ENCODE measurements around the gene COL13A1. TPM values are rescaled to one million over a fixed set of nuclear protein-coding genes. Genes with fewer than 3 reads are reported as not detected.

The COL13A1 gene
- total RNA-seq, 2 experiments from 2014 or later = not detected

DNA sequence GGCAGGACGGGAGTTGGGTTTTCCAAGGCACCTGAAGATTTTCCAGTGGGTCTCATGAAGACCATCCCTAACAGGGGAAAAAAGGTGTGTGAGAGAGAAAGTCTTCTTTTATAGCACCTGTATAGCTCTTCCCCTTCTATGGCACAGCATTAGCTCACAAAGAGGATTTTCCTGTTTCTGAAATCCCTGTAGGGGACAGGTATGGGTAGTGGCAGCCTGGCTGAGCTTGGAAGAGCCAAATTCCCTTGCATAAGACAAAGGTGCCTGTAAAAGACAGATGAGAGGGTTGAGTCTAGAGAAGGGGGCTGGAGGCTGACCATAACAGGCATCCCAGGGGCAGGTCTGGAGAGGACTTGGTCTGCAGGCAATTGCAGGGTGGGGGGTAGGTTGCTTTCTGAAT lies 63.7 kb downstream of the COL13A1 start:
- ChIA-PET POLR2A (no interaction called here), CTCF (no interaction called here)
- H3K9me3 Mint-ChIP-seq (ENCODE audit: insufficient read depth) = no peaks in the 10 kb centered on the region
- peaks cover 8% of the 10 kb centered on the region for H3K4me1 Mint-ChIP-seq (ENCODE audit: low read depth)
- H3K27ac Mint-ChIP-seq = no peak overlapping the region
- H3K36me3 Mint-ChIP-seq (ENCODE audit: low read depth) = no peaks in the 10 kb centered on the region
- DNase-seq (no peak), ATAC-seq (no peak)
- H3K4me3 Mint-ChIP-seq = no peak overlapping the region
- H3K27me3 Mint-ChIP-seq (ENCODE audit: low read depth) = peaks cover 8% of the 10 kb centered on the region

DNA sequence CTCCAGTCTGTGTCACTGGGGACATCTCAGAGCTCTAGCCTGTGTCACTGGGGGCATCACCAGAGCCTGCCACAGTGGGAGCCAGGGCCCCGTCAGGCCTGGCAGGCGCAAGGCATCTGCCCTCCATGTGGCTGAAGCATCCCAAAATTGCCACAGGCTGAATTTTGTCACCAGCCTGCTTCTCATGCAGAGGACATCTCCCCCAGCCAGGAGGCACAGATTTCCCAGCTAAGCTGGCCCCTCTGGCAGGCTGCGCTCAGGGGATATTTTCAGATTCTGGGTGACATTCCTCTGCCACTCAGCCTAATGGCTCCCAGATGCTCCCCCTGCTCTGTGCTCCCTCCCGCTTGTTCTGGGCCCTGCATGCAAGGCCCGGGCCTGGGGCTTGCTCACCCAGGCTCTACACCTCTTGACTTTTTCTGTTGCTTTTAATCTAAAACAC lies 64.6 kb downstream of the COL13A1 start:
- Mint-ChIP-seq H3K4me1 (ENCODE audit: low read depth) (peaks cover 4% of the 10 kb centered on the region), H3K36me3 (ENCODE audit: low read depth) (no peaks in the 10 kb centered on the region), H3K4me3 (no peak overlapping the region), H3K27me3 (ENCODE audit: low read depth) (peaks cover 11% of the 10 kb centered on the region), H3K27ac (no peak overlapping the region), H3K9me3 (ENCODE audit: insufficient read depth) (no peaks in the 10 kb centered on the region)
- ChIA-PET CTCF (no interaction called here), POLR2A (no interaction called here)
- DNase-seq (no peak), ATAC-seq (no peak)

DNA sequence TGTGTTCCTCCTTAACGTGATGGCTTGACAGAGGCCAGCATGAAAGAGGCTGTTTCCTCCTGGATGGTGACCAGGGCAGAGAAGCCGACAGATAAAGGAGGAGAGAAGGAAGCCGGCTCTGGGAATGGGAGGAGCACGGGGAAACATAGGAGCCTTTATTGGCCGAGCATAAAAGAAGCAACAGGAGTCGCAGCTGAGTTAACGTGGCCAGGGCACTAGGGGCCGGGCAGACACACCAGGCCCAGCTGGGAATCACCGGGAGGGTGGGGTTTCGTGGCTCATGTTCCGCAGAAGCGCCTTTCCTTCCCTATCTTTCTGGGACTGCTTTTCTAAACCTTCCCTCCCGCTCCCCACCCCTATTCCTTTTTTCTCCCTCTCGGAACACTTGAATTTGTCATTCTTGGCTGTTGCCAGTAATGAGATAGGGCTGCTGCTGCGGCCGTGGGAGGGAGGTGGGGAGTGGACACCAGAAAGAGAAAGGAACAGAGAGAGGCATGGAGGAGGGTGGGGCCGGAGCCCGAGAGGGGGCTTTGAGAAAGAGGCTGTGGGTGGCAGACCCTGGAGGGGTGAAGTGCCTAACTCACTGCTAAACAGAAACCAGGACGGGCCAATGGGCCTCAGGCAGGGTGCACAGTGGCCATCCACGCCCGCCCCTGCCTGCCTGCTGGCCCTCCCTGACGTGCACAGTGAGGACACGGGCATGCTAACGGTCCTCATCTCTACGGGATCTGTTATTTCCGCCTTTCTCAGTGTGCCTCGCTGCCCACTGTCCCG lies 65.2 kb downstream of the COL13A1 start:
- H3K4me1 Mint-ChIP-seq (ENCODE audit: low read depth) = no peaks in the 10 kb centered on the region
- H3K27me3 Mint-ChIP-seq (ENCODE audit: low read depth) = peaks cover 6% of the 10 kb centered on the region
- no peak overlapping the region for H3K4me3 Mint-ChIP-seq
- no peak overlapping the region for H3K27ac Mint-ChIP-seq
- no peak for ATAC-seq
- ChIA-PET CTCF (no interaction called here), POLR2A (no interaction called here)
- DNase-seq = no peak
- H3K36me3 Mint-ChIP-seq (ENCODE audit: low read depth) = no peaks in the 10 kb centered on the region
- H3K9me3 Mint-ChIP-seq (ENCODE audit: insufficient read depth) = no peaks in the 10 kb centered on the region

DNA sequence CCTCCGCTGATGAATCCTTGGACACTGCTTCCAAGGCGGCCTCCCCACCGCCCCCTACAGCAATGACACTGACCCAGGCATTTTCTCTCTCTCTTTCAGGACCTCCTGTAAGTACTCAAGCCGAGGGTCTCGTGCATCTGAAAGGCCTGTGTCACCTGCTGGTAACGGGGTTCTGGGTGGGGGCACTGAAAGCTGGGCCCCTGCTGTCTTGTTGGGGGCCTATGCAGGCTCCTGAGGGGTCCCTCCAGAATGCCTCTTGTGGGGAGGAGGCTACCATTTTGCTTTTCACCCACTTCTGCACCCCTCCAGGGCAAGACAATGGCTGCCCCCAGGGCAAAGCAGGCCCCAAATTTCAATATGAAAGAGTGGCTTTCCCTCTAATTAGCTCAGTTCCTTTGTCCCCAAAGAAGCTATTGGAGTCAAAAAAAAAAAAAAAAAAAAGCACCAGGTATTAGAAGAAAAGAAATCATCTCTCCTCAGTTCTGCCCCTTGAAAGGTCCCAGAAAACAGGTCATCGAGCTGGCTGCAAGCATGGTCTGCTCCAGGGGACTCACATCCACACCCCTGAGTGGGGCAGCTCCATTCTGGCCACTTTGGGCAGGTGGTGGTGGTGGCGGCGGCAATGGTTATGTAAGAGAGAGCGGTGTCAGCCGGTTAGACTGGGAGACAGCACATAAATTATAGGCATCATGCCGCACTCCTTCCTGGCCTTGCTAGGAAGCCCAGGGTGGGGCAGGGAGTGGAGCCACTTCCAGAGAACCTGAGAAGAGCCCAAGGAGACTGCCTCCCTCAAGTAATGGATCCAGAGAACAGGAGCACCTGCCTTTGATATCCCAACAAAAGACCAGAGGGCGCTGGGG lies 66.2 kb downstream of the COL13A1 start:
- Mint-ChIP-seq H3K27me3 (ENCODE audit: low read depth) (peaks cover 10% of the 10 kb centered on the region), H3K9me3 (ENCODE audit: insufficient read depth) (no peaks in the 10 kb centered on the region), H3K27ac (no peak overlapping the region), H3K36me3 (ENCODE audit: low read depth) (no peaks in the 10 kb centered on the region), H3K4me1 (ENCODE audit: low read depth) (no peaks in the 10 kb centered on the region), H3K4me3 (no peak overlapping the region)
- ChIA-PET CTCF (no interaction called here), POLR2A (no interaction called here)
- ATAC-seq (no peak), DNase-seq (no peak)

DNA sequence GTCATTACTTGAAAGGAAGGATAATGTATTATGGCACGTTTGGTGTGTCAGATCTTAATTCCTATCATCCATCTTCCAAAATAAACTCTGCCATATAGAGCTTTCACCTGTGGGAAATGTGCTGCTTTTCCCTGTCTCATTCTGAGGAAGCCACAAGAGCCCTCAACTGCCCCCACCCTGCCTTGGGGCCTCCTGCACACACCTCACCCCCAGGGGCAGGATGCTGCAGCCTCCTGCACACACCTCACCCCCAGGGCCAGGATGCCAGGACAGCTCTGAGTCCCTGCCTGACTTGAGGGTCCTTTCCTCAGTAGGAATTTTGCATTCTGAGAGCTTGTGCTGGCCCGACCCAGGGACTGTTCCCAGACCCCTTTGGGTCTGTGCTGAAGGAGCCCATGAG lies 67.1 kb downstream of the COL13A1 start:
- Mint-ChIP-seq H3K4me1 (ENCODE audit: low read depth) (no peaks in the 10 kb centered on the region), H3K27ac (no peak overlapping the region), H3K27me3 (ENCODE audit: low read depth) (peaks cover 10% of the 10 kb centered on the region), H3K4me3 (no peak overlapping the region), H3K36me3 (ENCODE audit: low read depth) (no peaks in the 10 kb centered on the region), H3K9me3 (ENCODE audit: insufficient read depth) (no peaks in the 10 kb centered on the region)
- no peak for DNase-seq
- no peak for ATAC-seq
- POLR2A ChIA-PET = no interaction called here
- CTCF ChIA-PET = interaction anchor here (1.3 kb wide), 1 partner anchor 89 kb away, joined by 5 read pairs; no protein-coding TSS in a partner anchor

DNA sequence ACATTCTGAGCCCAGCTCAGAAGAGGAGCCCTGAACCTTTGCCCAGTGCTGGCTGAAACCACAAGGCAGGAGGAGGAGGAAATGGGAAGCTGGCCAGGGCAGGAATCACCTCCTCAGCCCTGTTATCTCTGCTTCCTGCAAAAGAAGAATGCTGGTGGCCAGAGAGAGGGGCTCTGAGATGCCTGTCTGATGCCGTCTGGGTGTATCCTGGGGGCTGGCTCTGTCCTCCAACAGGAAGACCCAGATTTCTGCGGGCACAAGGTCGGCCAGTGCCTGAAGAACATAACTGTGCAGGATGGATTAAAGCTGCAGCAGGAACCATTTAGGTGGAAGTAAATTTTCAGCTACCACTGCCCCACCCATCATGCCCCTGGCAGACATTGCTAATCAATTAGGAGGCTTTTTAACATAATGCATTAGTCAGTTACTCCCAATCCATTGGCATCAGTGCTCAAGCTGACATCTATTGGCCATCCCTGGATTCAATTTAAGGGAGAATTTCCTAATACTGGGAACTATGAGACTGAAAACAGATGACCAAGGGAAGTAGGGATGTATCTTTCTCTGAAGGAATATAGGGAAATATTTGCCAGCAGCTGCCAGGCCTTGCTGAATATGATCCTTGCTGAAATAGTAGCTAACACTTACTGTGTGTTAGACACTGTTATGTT lies 67.7 kb downstream of the COL13A1 start:
- H3K36me3 Mint-ChIP-seq (ENCODE audit: low read depth) = no peaks in the 10 kb centered on the region
- ATAC-seq = no peak
- POLR2A ChIA-PET = no interaction called here

DNA sequence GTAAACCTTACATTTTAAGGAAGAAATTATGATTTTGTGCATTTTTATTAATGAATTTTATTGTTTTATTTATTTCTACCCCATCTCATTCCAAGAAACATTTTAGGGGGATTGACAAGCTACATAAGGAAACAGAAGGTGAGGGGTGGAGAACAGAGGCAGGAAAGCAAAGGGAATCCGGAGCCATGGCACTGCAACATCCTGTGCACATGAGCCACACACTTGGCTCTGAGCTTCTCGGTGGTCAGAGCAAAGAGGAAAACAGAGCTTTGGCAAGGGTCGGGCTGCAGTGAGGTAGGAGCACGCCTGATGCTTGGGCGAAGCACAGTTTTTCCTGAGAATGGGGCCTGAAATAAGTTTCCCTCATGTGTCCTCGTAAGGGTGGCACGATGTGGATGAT lies 68.9 kb downstream of the COL13A1 start:
- ChIA-PET CTCF (no interaction called here), POLR2A (no interaction called here)
- H3K27me3 Mint-ChIP-seq (ENCODE audit: low read depth) = peaks cover 6% of the 10 kb centered on the region
- H3K27ac Mint-ChIP-seq = no peak overlapping the region
- no peak for DNase-seq
- no peaks in the 10 kb centered on the region for H3K9me3 Mint-ChIP-seq (ENCODE audit: insufficient read depth)
- no peaks in the 10 kb centered on the region for H3K36me3 Mint-ChIP-seq (ENCODE audit: low read depth)
- ATAC-seq = no peak
- no peak overlapping the region for H3K4me3 Mint-ChIP-seq
- no peaks in the 10 kb centered on the region for H3K4me1 Mint-ChIP-seq (ENCODE audit: low read depth)

More for the DNA sequence above, 67.7 kb downstream of the COL13A1 start:
- Mint-ChIP-seq H3K27ac (no peak overlapping the region), H3K9me3 (ENCODE audit: insufficient read depth) (no peaks in the 10 kb centered on the region), H3K27me3 (ENCODE audit: low read depth) (peaks cover 10% of the 10 kb centered on the region), H3K4me1 (ENCODE audit: low read depth) (no peaks in the 10 kb centered on the region), H3K4me3 (no peak overlapping the region)
- DNase-seq = no peak
- CTCF ChIA-PET = interaction anchor here (1.3 kb wide), 1 partner anchor 89 kb away, joined by 5 read pairs; no protein-coding TSS in a partner anchor

DNA sequence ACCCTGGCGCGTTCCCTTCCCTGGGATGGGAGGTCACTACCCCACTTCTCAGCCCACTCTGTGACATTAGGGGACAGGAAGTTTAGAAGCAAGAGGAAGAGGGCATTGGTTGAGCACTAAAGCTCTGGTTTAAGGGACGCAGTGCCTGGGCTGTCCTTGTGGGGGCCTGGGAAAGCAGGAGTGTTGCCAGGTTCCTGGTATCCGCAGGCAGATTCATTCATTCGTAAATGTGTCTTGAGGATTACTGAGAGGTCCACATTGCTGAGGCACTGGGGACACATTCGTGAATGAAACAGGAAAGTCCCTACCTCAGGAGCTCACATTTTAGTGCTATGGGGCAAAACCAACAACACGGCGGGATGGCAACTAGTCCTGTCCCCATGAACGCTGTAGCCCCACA lies 69.4 kb downstream of the COL13A1 start:
- ChIA-PET CTCF (no interaction called here), POLR2A (interaction anchor here (0.5 kb wide), 1 partner anchor 35 kb away, joined by 3 read pairs; no protein-coding TSS in a partner anchor)
- Mint-ChIP-seq H3K4me1 (ENCODE audit: low read depth) (no peaks in the 10 kb centered on the region), H3K36me3 (ENCODE audit: low read depth) (no peaks in the 10 kb centered on the region), H3K9me3 (ENCODE audit: insufficient read depth) (no peaks in the 10 kb centered on the region), H3K27ac (no peak overlapping the region), H3K4me3 (no peak overlapping the region), H3K27me3 (ENCODE audit: low read depth) (peaks cover 6% of the 10 kb centered on the region)
- DNase-seq (no peak), ATAC-seq (no peak)

DNA sequence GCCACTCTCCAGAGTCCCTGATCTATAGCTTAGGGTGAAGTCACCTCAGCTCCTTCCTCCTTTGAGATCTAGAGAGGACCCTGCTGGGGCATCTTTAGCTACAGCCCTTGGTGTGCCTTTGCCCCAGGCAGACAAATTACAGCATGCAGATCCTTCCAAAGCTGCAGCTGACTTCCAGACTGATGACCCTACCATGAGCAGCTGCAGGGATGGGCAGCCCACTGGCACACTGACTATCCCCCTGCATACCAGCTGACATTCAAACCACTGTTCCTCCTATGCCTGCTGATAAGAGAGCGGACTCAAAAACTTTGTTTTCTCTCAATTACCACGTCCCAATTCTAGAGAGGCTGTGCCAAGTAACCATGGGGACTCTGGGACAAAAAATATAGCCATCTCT lies 70.6 kb downstream of the COL13A1 start:
- Mint-ChIP-seq H3K27me3 (ENCODE audit: low read depth) (peaks cover 6% of the 10 kb centered on the region), H3K4me3 (no peak overlapping the region), H3K4me1 (ENCODE audit: low read depth) (no peaks in the 10 kb centered on the region), H3K36me3 (ENCODE audit: low read depth) (no peaks in the 10 kb centered on the region), H3K9me3 (ENCODE audit: insufficient read depth) (no peaks in the 10 kb centered on the region), H3K27ac (no peak overlapping the region)
- DNase-seq = no peak
- ATAC-seq = no peak
- POLR2A ChIA-PET = interaction anchor here (0.5 kb wide), 1 partner anchor 38 kb away, joined by 3 read pairs; no protein-coding TSS in a partner anchor
- CTCF ChIA-PET = interaction anchor here (1.0 kb wide), 1 partner anchor 42 kb away, joined by 3 read pairs; no protein-coding TSS in a partner anchor

DNA sequence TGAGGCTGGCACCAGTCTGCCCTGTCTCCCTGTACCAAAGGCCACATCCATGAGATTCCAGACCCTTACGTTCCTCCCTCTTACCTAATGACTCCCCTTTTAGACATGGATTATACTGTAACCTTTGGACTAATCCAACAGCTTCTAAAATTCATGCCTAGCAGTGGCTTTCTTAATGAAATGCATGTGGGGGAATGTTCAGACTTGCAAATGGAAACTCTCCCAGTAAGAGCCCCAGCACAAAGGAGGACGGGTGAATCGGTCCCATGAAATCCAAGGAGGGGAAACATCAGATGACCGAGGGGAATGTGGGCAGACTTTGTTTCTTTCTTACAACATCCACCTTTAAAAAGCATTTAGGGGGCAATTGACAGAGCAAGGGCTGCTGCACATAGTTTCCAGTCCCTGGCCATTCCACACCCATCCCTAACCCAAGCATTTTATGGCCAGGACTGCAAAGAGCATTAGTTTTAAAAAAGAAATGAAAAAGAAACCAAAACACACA lies 71.5 kb downstream of the COL13A1 start:
- Mint-ChIP-seq H3K27me3 (ENCODE audit: low read depth) (peaks cover 6% of the 10 kb centered on the region), H3K36me3 (ENCODE audit: low read depth) (no peaks in the 10 kb centered on the region), H3K4me3 (no peak overlapping the region), H3K4me1 (ENCODE audit: low read depth) (no peaks in the 10 kb centered on the region), H3K9me3 (ENCODE audit: insufficient read depth) (no peaks in the 10 kb centered on the region), H3K27ac (no peak overlapping the region)
- ATAC-seq (no peak), DNase-seq (no peak)
- ChIA-PET POLR2A (no interaction called here), CTCF (interaction anchor here (0.7 kb wide), 1 partner anchor 107 kb away, joined by 3 read pairs; no protein-coding TSS in a partner anchor)

DNA sequence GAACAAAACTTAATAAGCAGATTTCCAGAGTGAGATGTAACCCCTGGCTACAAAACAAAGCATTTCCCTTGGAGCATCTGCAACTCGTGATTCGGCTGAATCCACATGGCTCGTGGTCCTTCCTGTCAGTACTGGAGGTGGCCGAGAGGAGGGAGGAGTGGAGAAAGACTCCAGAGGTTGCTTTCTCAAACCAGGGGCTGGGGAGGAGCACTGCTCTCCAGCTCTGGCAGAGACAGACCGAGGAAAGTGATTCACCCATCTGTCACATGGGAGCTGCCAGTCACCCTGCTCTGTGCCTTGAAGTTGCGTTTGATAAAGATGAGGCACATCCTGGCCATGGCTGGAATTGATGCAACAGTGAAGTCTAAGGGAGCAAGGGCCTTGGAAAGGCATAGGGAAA lies 72.7 kb downstream of the COL13A1 start:
- ChIA-PET POLR2A (no interaction called here), CTCF (no interaction called here)
- ATAC-seq = no peak

More for the DNA sequence above, 72.7 kb downstream of the COL13A1 start:
- peaks cover 11% of the 10 kb centered on the region for H3K27me3 Mint-ChIP-seq (ENCODE audit: low read depth)
- no peaks in the 10 kb centered on the region for H3K4me1 Mint-ChIP-seq (ENCODE audit: low read depth)
- H3K36me3 Mint-ChIP-seq (ENCODE audit: low read depth) = no peaks in the 10 kb centered on the region
- no peaks in the 10 kb centered on the region for H3K9me3 Mint-ChIP-seq (ENCODE audit: insufficient read depth)
- no peak for DNase-seq
- no peak overlapping the region for H3K4me3 Mint-ChIP-seq
- no peak overlapping the region for H3K27ac Mint-ChIP-seq

All from activated CD8-positive, alpha-beta T cell treated with anti-CD3 and anti-CD28 coated beads, Interleukin-2, amount 10 ng/mL, durations not matched to agents 7 days and 5 days (primary cell).